Measurements from ENCODE around the gene SPATA9. TPM values are rescaled to one million over a fixed set of nuclear protein-coding genes. Genes with fewer than 3 reads are reported as not detected.

The SPATA9 gene
- total RNA-seq, 1 donor from 2014 or later: not detected

DNA sequence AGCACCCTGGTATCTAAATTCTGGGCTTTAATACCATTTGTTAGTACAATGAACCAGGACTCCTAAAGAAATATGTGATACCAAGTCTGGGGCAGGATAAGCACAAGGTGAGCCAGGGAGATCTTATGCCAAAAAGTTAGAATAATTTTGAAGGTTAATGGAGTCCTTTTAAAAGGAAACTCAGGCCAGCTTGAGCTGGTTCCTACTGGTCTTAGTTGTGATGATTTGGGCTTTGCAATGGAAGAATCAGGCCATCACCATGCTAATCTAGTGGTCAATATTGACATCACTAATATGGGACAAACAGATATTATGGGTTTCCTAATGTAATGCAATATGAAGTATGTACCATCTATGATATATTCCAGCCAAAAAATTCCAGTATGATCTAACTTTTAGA is 7.5 kb upstream of the SPATA9 start:
- H3K27ac Mint-ChIP-seq: no peak overlapping the region
- no peak overlapping the region for H3K4me3 Mint-ChIP-seq (ENCODE audit: low read depth)
- H3K4me1 Mint-ChIP-seq (ENCODE audit: low read depth): no peaks in the 10 kb centered on the region

DNA sequence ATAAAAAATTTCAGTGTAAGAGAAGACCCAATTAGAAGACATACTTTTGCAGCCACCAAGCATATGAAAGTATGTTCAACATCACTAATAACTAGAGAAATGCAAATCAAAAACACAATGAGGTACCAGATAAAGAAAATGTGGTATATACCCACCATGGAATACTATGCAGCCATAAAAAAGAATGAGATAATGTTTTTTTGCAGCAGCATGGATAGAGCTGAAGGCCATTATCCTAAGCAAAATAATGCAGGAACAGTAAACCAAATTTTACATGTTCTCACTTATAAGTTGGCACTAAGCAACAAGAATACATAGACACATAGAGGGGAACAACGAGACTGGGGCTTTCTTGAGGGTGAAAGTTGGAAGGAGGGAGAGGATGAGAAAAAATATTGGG is 6.9 kb upstream of the SPATA9 start:
- intact Hi-C loops (cut with micrococcal nuclease): no loop called here
- Mint-ChIP-seq H3K36me3 (ENCODE audit: low read depth) (no peaks in the 10 kb centered on the region), H3K9me3 (no peaks in the 10 kb centered on the region), H3K27ac (no peak overlapping the region), H3K4me1 (ENCODE audit: low read depth) (no peaks in the 10 kb centered on the region), H3K4me3 (ENCODE audit: low read depth) (no peak overlapping the region), H3K27me3 (ENCODE audit: low read depth) (peaks cover 45% of the 10 kb centered on the region)
- DNase-seq (ENCODE audit: low spot score): no peak

More for the DNA sequence above, 7.5 kb upstream of the SPATA9 start:
- no peak for DNase-seq (ENCODE audit: low spot score)
- peaks cover 41% of the 10 kb centered on the region for H3K27me3 Mint-ChIP-seq (ENCODE audit: low read depth)
- H3K36me3 Mint-ChIP-seq (ENCODE audit: low read depth): no peaks in the 10 kb centered on the region
- intact Hi-C loops (cut with micrococcal nuclease): no loop called here
- no peaks in the 10 kb centered on the region for H3K9me3 Mint-ChIP-seq

DNA sequence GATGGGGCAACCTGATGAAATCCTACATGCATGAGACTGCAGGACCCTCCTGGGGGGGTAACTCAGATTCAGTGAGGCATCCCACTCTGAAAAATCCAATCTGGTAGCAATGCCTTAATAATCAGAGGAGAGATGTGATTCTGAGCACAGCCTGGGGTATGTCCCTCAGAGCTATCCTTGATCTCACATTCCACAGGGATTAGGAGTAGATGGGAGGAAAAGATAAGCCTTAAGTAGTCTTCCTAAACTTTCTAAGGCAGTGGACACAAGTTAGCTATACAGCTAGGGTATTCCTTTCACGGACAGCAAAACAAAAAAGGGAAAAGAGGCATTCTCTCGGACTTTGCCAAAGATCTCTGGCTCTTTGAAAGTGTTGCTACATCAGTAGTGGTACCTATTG is 3.9 kb upstream of the SPATA9 start:
- H3K4me3 Mint-ChIP-seq (ENCODE audit: low read depth): no peak overlapping the region
- H3K27me3 Mint-ChIP-seq (ENCODE audit: low read depth): peaks cover 41% of the 10 kb centered on the region
- no peak for DNase-seq (ENCODE audit: low spot score)
- intact Hi-C loops (cut with micrococcal nuclease): no loop called here
- H3K27ac Mint-ChIP-seq: no peak overlapping the region
- no peaks in the 10 kb centered on the region for H3K36me3 Mint-ChIP-seq (ENCODE audit: low read depth)
- H3K9me3 Mint-ChIP-seq: no peaks in the 10 kb centered on the region
- no peaks in the 10 kb centered on the region for H3K4me1 Mint-ChIP-seq (ENCODE audit: low read depth)

DNA sequence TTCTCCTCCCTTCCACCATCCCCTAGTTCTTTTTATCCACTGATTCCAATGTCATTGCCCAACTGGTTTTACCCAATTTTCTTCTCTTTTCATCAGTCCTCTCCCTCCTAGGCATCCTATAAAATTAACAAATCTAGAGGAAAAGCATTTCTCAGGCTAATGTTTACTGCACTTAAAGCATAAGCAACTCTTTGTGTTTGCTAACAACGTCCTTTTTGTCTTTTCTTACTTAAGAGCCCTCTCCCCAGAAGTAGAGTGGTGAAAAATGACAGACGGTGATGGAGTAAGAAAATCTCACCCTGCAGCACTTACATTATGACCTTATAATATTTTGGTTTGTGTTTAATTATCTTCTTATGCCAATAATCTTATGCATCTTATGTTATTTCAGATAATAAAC is 1.6 kb upstream of the SPATA9 start:
- H3K27me3 Mint-ChIP-seq (ENCODE audit: low read depth): peaks cover 42% of the 10 kb centered on the region
- H3K27ac Mint-ChIP-seq: no peak overlapping the region
- H3K4me1 Mint-ChIP-seq (ENCODE audit: low read depth): no peaks in the 10 kb centered on the region
- H3K36me3 Mint-ChIP-seq (ENCODE audit: low read depth): no peaks in the 10 kb centered on the region
- DNase-seq (ENCODE audit: low spot score): no peak
- intact Hi-C loops (cut with micrococcal nuclease): no loop called here
- H3K4me3 Mint-ChIP-seq (ENCODE audit: low read depth): no peak overlapping the region
- H3K9me3 Mint-ChIP-seq: no peaks in the 10 kb centered on the region

DNA sequence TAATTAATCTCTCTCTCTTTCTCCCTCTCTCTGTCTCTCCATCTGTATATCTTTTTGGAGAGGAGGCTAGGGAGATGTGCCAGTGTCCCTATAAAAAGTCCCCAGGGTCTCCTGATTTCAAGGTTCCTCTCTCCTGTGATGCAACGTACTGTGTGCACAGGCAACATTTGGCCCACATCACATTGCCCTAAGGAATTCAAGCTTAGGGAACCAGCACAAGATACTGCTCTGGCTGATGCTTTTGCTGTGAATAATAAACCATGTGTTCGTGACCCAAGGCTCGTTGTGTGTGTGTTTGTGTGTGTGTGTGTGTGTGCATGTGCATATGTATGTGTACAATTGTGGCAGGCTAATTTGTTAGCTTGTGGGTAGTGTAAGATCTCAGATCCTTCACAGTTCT is 9.7 kb downstream of the SPATA9 start:
- DNase-seq (ENCODE audit: low spot score): no peak
- intact Hi-C loops (cut with micrococcal nuclease): no loop called here
- Mint-ChIP-seq H3K9me3 (no peaks in the 10 kb centered on the region), H3K27me3 (ENCODE audit: low read depth) (peaks cover 23% of the 10 kb centered on the region), H3K4me1 (ENCODE audit: low read depth) (peaks cover 4% of the 10 kb centered on the region), H3K36me3 (ENCODE audit: low read depth) (no peaks in the 10 kb centered on the region), H3K4me3 (ENCODE audit: low read depth) (no peak overlapping the region), H3K27ac (no peak overlapping the region)

DNA sequence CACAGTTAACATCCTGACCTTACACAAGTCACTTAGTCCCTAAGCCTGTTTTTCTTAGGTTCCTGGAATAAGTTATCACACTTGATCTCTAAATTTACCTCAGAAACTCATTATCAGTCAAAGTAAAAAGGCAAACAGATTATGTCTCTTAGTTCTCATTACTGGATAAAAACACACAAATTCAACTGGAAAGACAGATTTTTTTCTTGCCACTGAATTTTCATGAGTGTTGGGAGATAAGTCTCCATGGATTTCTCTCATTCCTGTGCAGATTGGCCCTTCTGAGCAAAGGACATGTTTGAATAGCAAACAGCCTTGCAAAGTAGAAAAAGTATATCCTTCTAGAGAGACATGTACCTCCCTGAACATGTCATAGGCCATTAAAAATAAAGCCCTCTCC is 10.2 kb downstream of the SPATA9 start:
- Mint-ChIP-seq H3K36me3 (ENCODE audit: low read depth) (no peaks in the 10 kb centered on the region), H3K27me3 (ENCODE audit: low read depth) (peaks cover 23% of the 10 kb centered on the region)
- intact Hi-C loops (cut with micrococcal nuclease): no loop called here

DNA sequence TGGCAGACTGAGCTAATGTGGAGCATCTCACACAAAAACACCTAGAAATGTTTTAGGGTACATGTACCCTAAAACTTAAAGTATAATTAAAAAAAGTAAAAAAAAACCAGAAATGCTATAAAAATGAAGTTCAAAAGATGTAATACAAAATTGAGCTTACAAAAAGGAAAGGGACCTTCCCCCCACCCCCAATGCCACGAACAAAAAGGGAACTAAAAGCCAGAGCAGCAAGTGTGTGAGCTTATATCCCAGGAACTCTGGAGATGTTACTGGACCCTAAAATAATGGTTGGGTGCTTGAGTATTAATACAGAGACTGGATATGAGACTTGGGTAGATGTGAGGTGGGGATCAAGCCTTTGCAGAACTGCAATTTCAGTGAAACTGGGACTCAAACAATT is 11.0 kb downstream of the SPATA9 start:
- peaks cover 4% of the 10 kb centered on the region for H3K4me1 Mint-ChIP-seq (ENCODE audit: low read depth)
- no peaks in the 10 kb centered on the region for H3K9me3 Mint-ChIP-seq
- no peak overlapping the region for H3K4me3 Mint-ChIP-seq (ENCODE audit: low read depth)
- intact Hi-C loops (cut with micrococcal nuclease): no loop called here
- peaks cover 21% of the 10 kb centered on the region for H3K27me3 Mint-ChIP-seq (ENCODE audit: low read depth)
- DNase-seq (ENCODE audit: low spot score): no peak
- no peaks in the 10 kb centered on the region for H3K36me3 Mint-ChIP-seq (ENCODE audit: low read depth)
- H3K27ac Mint-ChIP-seq: no peak overlapping the region

More for the DNA sequence above, 10.2 kb downstream of the SPATA9 start:
- H3K9me3 Mint-ChIP-seq: no peaks in the 10 kb centered on the region
- H3K4me3 Mint-ChIP-seq (ENCODE audit: low read depth): no peak overlapping the region
- peaks cover 4% of the 10 kb centered on the region for H3K4me1 Mint-ChIP-seq (ENCODE audit: low read depth)
- H3K27ac Mint-ChIP-seq: no peak overlapping the region
- DNase-seq (ENCODE audit: low spot score): no peak

DNA sequence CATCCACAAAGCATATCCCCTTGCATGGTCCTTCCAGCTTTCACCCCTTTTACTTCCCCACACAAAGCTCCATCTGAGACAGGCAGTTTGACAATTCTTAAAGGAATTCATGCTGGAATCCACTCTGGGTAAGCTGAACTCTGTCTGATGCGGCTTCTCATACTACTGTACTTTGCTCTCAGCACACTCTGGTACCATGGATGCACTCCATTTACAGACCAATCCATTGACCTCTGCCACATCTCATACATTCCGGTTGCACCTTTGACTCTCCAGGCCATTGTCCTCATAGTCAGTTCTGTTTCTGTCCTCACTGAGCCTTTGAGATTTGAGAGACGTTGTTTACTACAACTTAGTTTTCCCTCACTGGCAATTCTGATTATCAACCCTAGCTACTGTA is 12.2 kb downstream of the SPATA9 start:
- DNase-seq (ENCODE audit: low spot score): no peak
- peaks cover 19% of the 10 kb centered on the region for H3K27me3 Mint-ChIP-seq (ENCODE audit: low read depth)
- H3K9me3 Mint-ChIP-seq: no peaks in the 10 kb centered on the region
- intact Hi-C loops (cut with micrococcal nuclease): no loop called here
- H3K4me1 Mint-ChIP-seq (ENCODE audit: low read depth): peaks cover 4% of the 10 kb centered on the region
- H3K36me3 Mint-ChIP-seq (ENCODE audit: low read depth): no peaks in the 10 kb centered on the region
- H3K4me3 Mint-ChIP-seq (ENCODE audit: low read depth): no peak overlapping the region
- H3K27ac Mint-ChIP-seq: no peak overlapping the region

DNA sequence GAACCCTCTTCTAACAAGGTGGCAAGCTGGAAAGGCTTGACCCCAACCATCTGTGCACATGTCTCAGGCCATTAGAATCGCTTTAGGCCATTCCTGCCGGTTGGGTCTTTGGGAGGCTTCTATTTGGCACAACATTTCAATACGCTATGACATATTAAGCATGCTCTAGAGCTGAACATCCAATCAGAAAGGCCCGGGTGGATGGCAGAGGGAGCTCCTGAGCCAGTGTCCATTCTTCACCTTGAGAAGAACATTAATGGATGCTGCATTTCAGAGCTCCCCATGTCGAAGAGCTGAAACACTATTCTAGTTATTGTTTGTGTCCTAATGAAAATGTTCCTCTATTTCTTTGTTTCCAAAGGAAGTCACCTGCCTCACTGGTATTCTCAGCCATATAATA is 12.8 kb downstream of the SPATA9 start:
- Mint-ChIP-seq H3K4me3 (ENCODE audit: low read depth) (no peak overlapping the region), H3K36me3 (ENCODE audit: low read depth) (no peaks in the 10 kb centered on the region), H3K27me3 (ENCODE audit: low read depth) (peaks cover 20% of the 10 kb centered on the region), H3K27ac (no peak overlapping the region), H3K9me3 (no peaks in the 10 kb centered on the region), H3K4me1 (ENCODE audit: low read depth) (peaks cover 4% of the 10 kb centered on the region)
- DNase-seq (ENCODE audit: low spot score): no peak
- intact Hi-C loops (cut with micrococcal nuclease): loop anchor here (2.0 kb wide), 1 partner anchor 49 kb away; no protein-coding TSS in a partner anchor

DNA sequence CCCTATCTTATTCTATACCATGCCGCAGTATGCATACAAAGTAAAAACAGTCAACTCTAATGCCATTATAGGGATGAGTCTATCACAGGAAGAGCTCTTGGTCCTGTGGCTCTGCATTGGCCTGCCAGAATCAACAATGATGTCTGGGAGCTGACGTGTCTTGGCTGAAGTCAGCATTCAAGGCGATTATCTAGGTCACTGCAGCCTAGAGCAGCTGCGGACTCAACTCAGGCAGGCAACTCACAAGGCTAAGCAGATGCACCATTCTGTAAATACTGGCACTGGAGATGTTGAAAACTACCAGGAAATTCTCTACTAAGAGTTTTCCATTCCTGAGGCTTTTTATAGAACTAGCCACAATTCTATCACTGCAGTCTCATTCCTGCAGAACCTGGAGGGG is 13.3 kb downstream of the SPATA9 start:
- Mint-ChIP-seq H3K4me3 (ENCODE audit: low read depth) (no peak overlapping the region), H3K27ac (no peak overlapping the region), H3K4me1 (ENCODE audit: low read depth) (peaks cover 4% of the 10 kb centered on the region), H3K27me3 (ENCODE audit: low read depth) (peaks cover 20% of the 10 kb centered on the region), H3K9me3 (no peaks in the 10 kb centered on the region), H3K36me3 (ENCODE audit: low read depth) (no peaks in the 10 kb centered on the region)
- no peak for DNase-seq (ENCODE audit: low spot score)
- intact Hi-C loops (cut with micrococcal nuclease): loop anchor here (2.0 kb wide), 1 partner anchor 49 kb away; no protein-coding TSS in a partner anchor

DNA sequence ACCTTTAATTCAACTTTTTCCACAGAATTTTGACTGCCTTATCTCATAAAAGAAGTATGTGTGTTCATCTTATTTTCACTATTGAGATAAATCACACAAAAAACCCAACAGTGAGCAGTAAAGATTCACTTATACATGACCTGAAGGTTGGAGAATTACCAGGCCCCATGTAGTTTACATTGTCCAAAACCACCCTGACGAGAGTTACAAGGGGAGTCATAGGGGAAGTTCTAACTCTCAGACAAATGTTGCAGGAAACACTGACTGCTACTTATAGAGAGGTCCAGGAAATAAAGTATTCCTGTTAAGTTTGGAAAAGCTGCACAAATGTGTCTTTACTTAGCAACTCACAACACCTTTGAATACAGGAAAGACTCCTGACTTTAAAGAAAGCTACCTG is 14.1 kb downstream of the SPATA9 start:
- Mint-ChIP-seq H3K4me1 (ENCODE audit: low read depth) (peaks cover 8% of the 10 kb centered on the region), H3K36me3 (ENCODE audit: low read depth) (no peaks in the 10 kb centered on the region), H3K27me3 (ENCODE audit: low read depth) (peaks cover 20% of the 10 kb centered on the region), H3K4me3 (ENCODE audit: low read depth) (no peak overlapping the region), H3K9me3 (no peaks in the 10 kb centered on the region), H3K27ac (no peak overlapping the region)
- intact Hi-C loops (cut with micrococcal nuclease): loop anchor here (2.0 kb wide), 1 partner anchor 50 kb away; no protein-coding TSS in a partner anchor
- no peak for DNase-seq (ENCODE audit: low spot score)

DNA sequence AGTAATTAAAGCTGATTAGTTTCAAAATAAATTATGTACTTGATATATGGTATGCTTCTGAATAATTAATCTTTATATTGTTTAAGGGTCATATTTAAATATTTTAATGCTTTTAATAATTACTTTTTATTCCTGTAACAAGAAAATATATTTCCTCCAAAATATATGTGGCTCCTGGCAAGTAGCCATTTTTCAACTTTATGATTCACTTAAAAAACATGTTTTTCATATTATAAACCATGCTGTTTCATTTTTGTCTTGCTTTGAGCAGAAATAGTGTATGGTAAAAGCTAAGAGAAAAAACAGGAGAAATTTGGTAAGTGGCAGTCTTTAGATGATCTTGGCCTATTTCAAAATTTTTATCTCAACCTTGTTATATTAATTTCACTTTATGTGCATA is 14.6 kb downstream of the SPATA9 start:
- no peaks in the 10 kb centered on the region for H3K9me3 Mint-ChIP-seq
- no peak for DNase-seq (ENCODE audit: low spot score)
- H3K36me3 Mint-ChIP-seq (ENCODE audit: low read depth): no peaks in the 10 kb centered on the region
- no peak overlapping the region for H3K27ac Mint-ChIP-seq
- H3K27me3 Mint-ChIP-seq (ENCODE audit: low read depth): peaks cover 19% of the 10 kb centered on the region
- H3K4me1 Mint-ChIP-seq (ENCODE audit: low read depth): peaks cover 8% of the 10 kb centered on the region
- H3K4me3 Mint-ChIP-seq (ENCODE audit: low read depth): no peak overlapping the region
- intact Hi-C loops (cut with micrococcal nuclease): loop anchor here (2.0 kb wide), 1 partner anchor 51 kb away; no protein-coding TSS in a partner anchor

DNA sequence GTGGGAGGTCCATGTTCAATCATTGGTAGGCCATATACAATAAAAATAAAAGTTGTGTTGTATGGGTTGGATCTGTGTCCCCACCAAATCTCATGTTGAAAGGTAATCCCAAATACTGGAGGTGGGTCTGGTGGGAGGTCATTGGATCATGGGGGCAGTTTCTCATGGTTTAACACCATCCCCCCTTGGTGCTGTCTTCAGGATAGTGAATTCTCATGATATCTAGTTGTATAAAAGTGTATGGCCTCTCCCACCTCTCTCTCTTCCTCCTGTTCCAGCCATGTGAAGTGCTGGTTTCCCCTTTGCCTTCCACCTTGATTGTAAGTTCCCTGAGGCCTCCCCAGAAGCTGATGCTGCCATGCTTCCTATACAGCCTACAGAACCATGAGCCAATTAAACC is 15.1 kb downstream of the SPATA9 start:
- Mint-ChIP-seq H3K27ac (no peak overlapping the region), H3K4me3 (ENCODE audit: low read depth) (no peak overlapping the region), H3K9me3 (no peaks in the 10 kb centered on the region), H3K36me3 (ENCODE audit: low read depth) (no peaks in the 10 kb centered on the region), H3K27me3 (ENCODE audit: low read depth) (peaks cover 23% of the 10 kb centered on the region), H3K4me1 (ENCODE audit: low read depth) (peaks cover 6% of the 10 kb centered on the region)
- DNase-seq (ENCODE audit: low spot score): no peak
- intact Hi-C loops (cut with micrococcal nuclease): loop anchor here (2.0 kb wide), 1 partner anchor 51 kb away; no protein-coding TSS in a partner anchor

DNA sequence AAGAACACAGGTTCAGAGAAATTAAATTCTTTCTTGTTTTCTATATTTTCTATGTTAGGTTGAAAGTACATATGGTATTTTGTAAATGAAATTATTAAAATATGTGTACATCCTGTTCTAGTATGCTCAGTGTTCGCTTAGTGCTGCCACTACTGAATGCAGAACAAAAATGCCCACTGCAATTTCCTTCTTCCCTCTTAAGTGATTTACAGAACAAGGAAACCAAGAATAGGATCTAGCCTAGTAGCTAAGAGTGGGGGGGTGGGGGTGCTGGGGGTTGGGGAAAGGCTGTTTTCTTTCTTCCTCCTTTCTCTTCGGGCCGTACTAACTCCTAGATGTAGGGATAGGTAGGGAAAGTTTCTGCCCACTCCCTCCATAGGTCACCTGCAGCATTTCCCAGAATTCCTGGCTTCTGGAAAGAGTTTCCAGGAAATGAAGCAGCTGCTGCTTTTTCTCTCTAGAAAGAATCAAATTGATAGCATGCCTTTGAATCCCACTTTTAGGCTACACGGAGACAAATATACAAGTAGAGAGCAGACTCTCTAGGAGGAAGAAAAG is 15.7 kb downstream of the SPATA9 start:
- Mint-ChIP-seq H3K27me3 (ENCODE audit: low read depth) (peaks cover 24% of the 10 kb centered on the region), H3K36me3 (ENCODE audit: low read depth) (no peaks in the 10 kb centered on the region), H3K4me3 (ENCODE audit: low read depth) (no peak overlapping the region), H3K9me3 (no peaks in the 10 kb centered on the region), H3K27ac (no peak overlapping the region), H3K4me1 (ENCODE audit: low read depth) (peaks cover 3% of the 10 kb centered on the region)
- intact Hi-C loops (cut with micrococcal nuclease): no loop called here
- no peak for DNase-seq (ENCODE audit: low spot score)
